IPS-18a (cell line): ENCODE data around the gene NINJ1.

ENCODE experiments used
- H3K27ac ChIP-seq: one replicate; pipeline ENCODE4 v1.5.1; 2013; ENCODE audit warnings: low read length
- H3K27me3 ChIP-seq: one replicate; pipeline ENCODE4 v1.6.1; 2013; ENCODE audit warnings: mild to moderate bottlenecking, low read length; ENCODE audit not compliant: control insufficient read depth, insufficient read depth
- H3K36me3 ChIP-seq: one replicate; pipeline ENCODE4 v1.6.1; 2013; ENCODE audit warnings: low read depth, low read length; ENCODE audit not compliant: control insufficient read depth
- H3K4me1 ChIP-seq: one replicate; pipeline ENCODE4 v1.6.1; 2013; ENCODE audit warnings: low read depth, low read length; ENCODE audit not compliant: control insufficient read depth
- H3K4me3 ChIP-seq: one replicate; pipeline ENCODE4 v1.5.1; 2013; ENCODE audit warnings: low read length
- H3K9ac ChIP-seq: one replicate; pipeline ENCODE4 v1.6.1; 2013; ENCODE audit warnings: mild to moderate bottlenecking, low read length, moderate library complexity
- H3K9me3 ChIP-seq: one replicate; pipeline ENCODE4 v1.6.1; 2013; ENCODE audit warnings: low read depth, low read length; ENCODE audit not compliant: control insufficient read depth

The NINJ1 gene

GRCh38 chr9:93086447-93087224 lies 47.4 kb downstream of the NINJ1 start:
- H3K27me3 ChIP-seq, result no peaks in the 10 kb centered on the region
- no peak overlapping the region for H3K9ac ChIP-seq
- no peak overlapping the region for H3K4me3 ChIP-seq
- peaks cover 4% of the 10 kb centered on the region for H3K9me3 ChIP-seq
- H3K4me1 ChIP-seq, result no peaks in the 10 kb centered on the region
- H3K36me3 ChIP-seq, result no peaks in the 10 kb centered on the region
- H3K27ac ChIP-seq, result no peak overlapping the region

DNA sequence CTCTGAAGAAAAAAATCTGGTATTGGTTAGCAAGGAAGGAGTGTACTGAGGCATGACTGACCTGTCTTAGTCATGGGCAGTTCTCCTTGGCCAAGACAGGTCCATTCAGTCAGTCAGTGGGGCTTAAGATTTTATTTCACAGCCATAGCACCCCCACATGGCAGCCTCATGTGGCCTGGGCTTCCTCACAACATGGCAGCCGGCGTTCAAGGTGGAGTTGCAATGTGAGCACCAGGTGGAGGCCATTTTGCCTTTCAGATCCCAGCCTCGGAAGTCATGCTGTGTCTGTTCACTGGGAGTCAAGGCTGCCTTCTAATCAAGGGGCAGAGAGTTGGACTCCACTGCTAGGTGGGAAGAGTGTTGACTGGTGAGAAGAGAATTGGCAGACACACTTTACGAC lies 48.4 kb downstream of the NINJ1 start:
- no peak overlapping the region for H3K4me3 ChIP-seq
- H3K4me1 ChIP-seq, result no peaks in the 10 kb centered on the region
- H3K9ac ChIP-seq, result no peak overlapping the region
- peaks cover 4% of the 10 kb centered on the region for H3K9me3 ChIP-seq
- no peak overlapping the region for H3K27ac ChIP-seq
- H3K27me3 ChIP-seq, result no peaks in the 10 kb centered on the region
- no peaks in the 10 kb centered on the region for H3K36me3 ChIP-seq

DNA sequence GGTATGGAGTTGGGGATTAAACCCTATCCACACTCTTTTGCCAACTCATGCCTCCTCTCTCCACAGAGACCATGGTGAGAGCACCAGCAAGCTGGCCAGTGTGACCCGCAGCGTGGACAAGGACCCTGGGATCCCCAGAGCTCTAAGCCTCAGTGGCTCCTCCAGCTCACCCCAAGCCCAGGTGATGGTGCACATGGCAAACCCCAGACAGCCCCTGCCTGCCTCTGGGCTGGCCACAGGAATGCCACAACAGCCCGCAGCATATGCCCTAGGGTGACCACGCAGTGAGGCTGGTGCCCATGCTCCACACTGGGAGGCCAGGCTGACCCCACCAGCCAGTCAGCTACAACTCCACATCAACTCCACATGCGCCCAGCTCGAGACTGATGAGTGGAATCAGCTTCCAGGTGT lies 49.6 kb downstream of the NINJ1 start:
- Histone ChIP-seq H3K27me3 (no peaks in the 10 kb centered on the region), H3K27ac (no peak overlapping the region), H3K4me1 (no peaks in the 10 kb centered on the region), H3K9me3 (peaks cover 4% of the 10 kb centered on the region), H3K36me3 (no peaks in the 10 kb centered on the region), H3K9ac (no peak overlapping the region), H3K4me3 (no peak overlapping the region)

GRCh38 chr9:93083592-93084470 lies 50.2 kb downstream of the NINJ1 start:
- Histone ChIP-seq H3K9me3 (peaks cover 4% of the 10 kb centered on the region), H3K27ac (no peak overlapping the region), H3K36me3 (no peaks in the 10 kb centered on the region), H3K4me3 (no peak overlapping the region), H3K27me3 (no peaks in the 10 kb centered on the region), H3K9ac (no peak overlapping the region), H3K4me1 (no peaks in the 10 kb centered on the region)

DNA sequence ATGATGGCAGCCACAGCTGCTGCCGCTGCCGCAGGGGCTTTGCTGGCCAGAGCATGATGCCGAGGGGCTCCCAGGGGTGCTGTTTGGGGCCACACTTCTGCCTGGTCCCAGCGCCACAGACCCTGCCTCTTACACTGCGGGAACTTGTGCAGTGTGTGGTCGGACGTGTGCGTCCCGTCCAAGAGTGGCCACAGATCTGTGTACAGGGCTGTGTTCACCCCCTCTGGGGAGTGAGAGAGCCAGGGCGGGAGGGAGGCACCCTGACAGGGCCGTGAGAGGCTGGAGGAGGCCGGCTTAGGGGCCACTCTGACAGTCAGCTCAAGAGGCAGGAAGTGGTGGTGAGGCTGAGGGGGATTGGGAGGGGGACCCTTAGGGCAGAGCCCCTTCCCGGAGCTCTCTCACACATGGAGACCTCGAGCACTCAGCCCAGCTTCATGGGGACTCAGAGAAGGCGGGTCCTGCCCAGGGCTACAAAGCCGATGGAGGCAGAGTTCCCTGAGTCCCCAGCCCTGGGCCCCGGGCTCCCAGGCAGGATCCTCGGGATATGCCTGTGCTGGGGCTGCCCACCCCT lies 51.1 kb downstream of the NINJ1 start:
- Histone ChIP-seq H3K4me1 (no peaks in the 10 kb centered on the region), H3K27ac (no peak overlapping the region), H3K9me3 (peaks cover 4% of the 10 kb centered on the region)

DNA sequence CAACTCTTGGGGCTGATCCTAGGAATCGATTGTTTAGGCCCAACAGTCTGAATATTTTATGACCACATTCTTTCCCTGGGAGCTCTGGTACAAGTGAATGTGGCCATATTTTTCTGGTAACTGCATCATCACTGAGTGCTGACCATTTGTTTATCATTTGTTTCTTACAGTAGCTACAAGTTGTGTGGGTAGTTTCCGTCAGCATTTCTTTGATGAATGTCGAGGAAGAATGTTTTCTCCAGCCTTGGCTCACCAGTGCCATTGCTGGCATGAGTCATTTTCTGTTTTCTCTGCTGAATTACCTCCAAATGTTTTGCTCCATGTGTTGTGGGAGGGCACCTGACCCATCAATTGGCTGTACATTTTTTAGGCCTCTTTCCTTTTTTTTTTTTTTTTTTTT lies 52.1 kb downstream of the NINJ1 start:
- no peak overlapping the region for H3K4me3 ChIP-seq
- H3K27me3 ChIP-seq, result no peaks in the 10 kb centered on the region
- no peak overlapping the region for H3K27ac ChIP-seq
- no peaks in the 10 kb centered on the region for H3K4me1 ChIP-seq
- no peak overlapping the region for H3K9ac ChIP-seq
- peaks cover 4% of the 10 kb centered on the region for H3K9me3 ChIP-seq
- no peaks in the 10 kb centered on the region for H3K36me3 ChIP-seq

More for the DNA sequence above, 51.1 kb downstream of the NINJ1 start:
- Histone ChIP-seq H3K36me3 (no peaks in the 10 kb centered on the region), H3K27me3 (no peaks in the 10 kb centered on the region), H3K4me3 (no peak overlapping the region), H3K9ac (no peak overlapping the region)

DNA sequence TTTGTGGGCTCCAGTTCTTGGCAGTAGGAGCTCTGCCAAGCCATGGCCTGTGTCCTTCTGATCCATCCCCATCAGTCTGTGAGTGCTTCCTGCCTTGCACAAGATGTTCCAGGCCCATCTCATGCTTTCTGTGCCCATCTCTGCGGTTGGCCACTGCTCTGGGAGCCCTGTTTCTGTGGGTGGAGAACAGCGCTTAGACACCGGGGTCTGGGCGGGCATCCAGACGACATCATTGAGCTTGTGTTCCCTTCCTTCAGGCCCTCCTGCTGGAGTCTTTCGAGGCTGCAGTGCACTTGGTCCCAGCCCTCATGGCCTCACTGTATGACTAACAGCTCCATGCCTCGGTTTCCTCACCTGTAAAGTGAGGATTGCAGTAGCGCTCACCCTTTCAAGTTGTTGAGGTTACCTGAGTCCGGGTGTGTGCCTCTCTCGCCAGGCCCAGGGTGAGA lies 52.9 kb downstream of the NINJ1 start:
- Histone ChIP-seq H3K36me3 (no peaks in the 10 kb centered on the region), H3K9me3 (peaks cover 4% of the 10 kb centered on the region), H3K9ac (no peak overlapping the region), H3K4me3 (no peak overlapping the region), H3K27ac (no peak overlapping the region), H3K27me3 (no peaks in the 10 kb centered on the region), H3K4me1 (no peaks in the 10 kb centered on the region)

- Histone ChIP-seq H3K36me3 (no peaks in the 10 kb centered on the region), H3K27ac (no peak overlapping the region), H3K4me3 (no peak overlapping the region), H3K9ac (no peak overlapping the region), H3K27me3 (no peaks in the 10 kb centered on the region), H3K4me1 (no peaks in the 10 kb centered on the region), H3K9me3 (peaks cover 1% of the 10 kb centered on the region)
Measured at GRCh38 chr9:93080406-93080805, 53.6 kb downstream of the NINJ1 start.

DNA sequence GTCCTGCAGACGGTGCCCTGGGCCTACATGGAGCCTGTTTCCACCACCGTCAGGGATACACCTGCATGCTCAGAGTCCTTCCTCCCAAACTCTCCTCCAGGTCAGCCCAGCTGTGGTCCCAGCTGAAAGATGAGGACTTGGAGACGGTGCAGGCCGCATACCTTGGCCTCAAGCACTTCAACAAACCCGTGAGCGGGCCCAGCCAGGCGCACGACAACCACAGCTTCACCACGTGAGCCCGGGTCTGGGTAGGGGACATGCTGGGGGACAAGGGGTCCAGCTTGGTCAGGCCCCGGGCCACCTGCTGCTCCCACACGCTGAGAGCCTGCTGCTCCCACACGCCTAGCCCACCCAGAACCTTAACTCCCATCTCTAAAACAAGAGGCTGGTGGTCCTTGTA lies 54.7 kb downstream of the NINJ1 start:
- H3K27ac ChIP-seq, result no peak overlapping the region
- H3K36me3 ChIP-seq, result no peaks in the 10 kb centered on the region
- H3K9ac ChIP-seq, result no peak overlapping the region
- H3K9me3 ChIP-seq, result no peaks in the 10 kb centered on the region
- H3K4me3 ChIP-seq, result no peak overlapping the region
- no peaks in the 10 kb centered on the region for H3K27me3 ChIP-seq
- H3K4me1 ChIP-seq, result no peaks in the 10 kb centered on the region

GRCh38 chr9:93077811-93078210 lies 56.2 kb downstream of the NINJ1 start:
- Histone ChIP-seq H3K4me3 (no peak overlapping the region), H3K9me3 (no peaks in the 10 kb centered on the region), H3K27ac (no peak overlapping the region), H3K4me1 (no peaks in the 10 kb centered on the region), H3K9ac (no peak overlapping the region), H3K36me3 (no peaks in the 10 kb centered on the region), H3K27me3 (no peaks in the 10 kb centered on the region)

- no peaks in the 10 kb centered on the region for H3K27me3 ChIP-seq
- no peaks in the 10 kb centered on the region for H3K9me3 ChIP-seq
- H3K9ac ChIP-seq, result no peak overlapping the region
- H3K4me1 ChIP-seq, result no peaks in the 10 kb centered on the region
- H3K27ac ChIP-seq, result no peak overlapping the region
- H3K4me3 ChIP-seq, result no peak overlapping the region
- H3K36me3 ChIP-seq, result no peaks in the 10 kb centered on the region
Measured at GRCh38 chr9:93077367-93077766, 56.7 kb downstream of the NINJ1 start.
